ENCODE data around the gene FAM83B.
"Not testable (repeated sequence)": the region's sequence is repeated elsewhere in the genome, so short reads cannot be mapped to it uniquely, and the experiment has no call there.

FAM83B gene

DNA sequence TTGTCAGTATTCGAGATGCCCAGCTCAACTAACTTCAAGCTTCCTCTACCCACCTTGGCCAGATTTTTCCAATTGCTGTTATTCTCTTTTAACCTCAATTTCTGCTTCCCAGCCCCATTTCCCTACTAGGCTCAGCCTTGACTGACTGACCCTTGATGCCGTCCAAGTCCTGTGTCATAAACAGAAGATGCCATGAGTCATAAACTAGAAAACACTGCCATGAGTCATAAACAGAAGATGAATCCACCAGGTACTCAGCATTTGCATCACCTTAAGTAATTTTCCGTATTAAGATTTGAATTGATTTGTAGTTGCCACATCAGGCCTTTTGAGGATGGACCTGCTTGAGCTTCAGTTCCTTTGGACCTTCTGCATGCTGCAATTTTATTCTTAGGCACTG is 123.8 kb downstream of the FAM83B start:
- no peak for DNase-seq (ENCODE audit: low read depth in 3 of 3, low spot score in 1 of 3)

DNA sequence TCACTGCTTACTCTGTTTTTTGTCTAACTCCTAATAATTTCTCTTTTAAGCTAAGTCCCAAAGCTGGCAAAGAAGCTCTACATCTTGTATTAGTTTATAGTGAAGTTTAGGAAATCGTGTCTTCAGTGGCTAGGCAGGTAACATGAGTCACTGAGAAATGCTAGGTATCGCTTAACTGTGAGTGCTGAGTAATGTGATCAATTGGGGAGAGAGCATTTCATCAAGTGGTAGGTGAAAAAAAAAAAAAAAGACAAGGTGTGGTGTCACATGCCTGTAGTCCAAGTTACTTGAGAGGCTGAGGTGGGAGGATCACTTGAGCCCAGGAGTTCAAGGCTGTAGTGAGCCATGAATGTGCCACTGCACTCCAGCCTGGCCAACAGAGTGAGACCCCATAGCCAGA is 125.3 kb downstream of the FAM83B start:
- no peak for DNase-seq (ENCODE audit: low read depth in 3 of 3, low spot score in 1 of 3)

DNA sequence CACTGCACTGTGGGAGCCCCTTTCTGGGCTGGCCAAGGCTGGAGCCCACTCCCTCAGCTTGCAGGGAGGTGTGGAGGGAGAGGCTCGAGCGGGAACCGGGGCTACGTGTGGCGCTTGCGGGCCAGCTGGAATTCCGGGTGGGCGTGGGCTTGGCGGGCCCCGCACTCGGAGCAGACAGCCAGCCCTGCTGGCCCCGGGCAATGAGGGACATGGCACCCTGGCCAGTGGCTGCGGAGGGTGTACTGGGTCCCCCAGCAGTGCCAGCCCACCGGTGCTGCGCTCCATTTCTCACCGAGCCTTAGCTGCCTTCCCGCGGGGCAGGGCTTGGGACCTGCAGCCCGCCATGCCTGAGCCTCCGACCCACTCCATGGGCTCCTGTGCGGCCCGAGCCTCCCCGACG is 132.6 kb downstream of the FAM83B start:
- DNase-seq (ENCODE audit: low read depth in 3 of 3, low spot score in 1 of 3): not testable (repeated sequence)

DNA sequence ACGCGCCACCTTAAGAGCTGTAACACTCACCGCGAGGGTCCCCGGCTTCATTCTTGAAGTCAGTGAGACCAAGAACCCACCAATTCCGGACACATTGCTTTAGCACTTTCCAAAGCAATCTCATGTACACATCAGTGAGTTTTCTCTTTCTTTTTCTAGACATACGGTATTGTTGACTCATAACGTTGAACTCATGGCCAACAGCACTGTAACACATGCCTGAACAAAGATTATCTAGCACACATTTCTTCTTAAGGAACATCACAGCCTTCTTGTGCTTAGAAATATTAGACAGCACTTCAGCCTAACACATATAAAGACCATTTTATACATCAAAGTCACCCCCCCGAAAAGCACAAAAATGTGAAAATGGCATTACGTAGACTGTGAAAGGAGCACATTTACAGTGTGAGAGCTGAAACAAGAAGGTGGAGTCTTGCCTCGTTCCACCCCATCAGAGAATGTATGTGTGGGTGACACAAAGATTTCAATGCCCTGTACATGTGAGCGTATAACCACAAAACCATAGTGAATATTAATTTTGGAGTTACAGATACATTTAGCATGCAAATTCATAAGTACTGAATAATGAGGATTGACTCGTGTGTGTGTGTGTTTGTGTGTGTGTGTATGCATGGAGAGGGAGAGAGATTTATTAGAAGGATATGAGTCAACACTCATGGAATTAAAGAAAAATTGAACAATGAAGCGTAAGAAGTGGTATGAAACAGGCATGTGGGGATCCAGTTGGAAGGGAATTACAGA is 134.1 kb downstream of the FAM83B start:
- no peak for DNase-seq (ENCODE audit: low read depth in 3 of 3, low spot score in 1 of 3)

DNA sequence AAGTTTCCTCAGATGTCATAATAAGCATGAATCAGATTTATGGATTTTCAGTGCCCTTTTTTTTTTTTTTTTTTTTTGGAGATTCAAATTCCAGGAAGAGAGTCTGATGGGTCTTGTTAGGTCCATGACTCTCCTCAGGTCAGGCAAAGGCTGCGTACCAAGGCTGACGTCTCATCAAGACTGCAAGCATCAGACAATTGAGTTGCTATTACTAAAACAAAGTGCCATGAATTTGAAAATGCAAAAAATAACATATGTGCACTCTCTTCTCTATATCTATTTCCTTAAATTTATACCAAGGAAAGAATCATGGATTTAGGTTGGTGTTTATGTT is 134.7 kb downstream of the FAM83B start:
- no peak for DNase-seq (ENCODE audit: low read depth in 3 of 3, low spot score in 1 of 3)

DNA sequence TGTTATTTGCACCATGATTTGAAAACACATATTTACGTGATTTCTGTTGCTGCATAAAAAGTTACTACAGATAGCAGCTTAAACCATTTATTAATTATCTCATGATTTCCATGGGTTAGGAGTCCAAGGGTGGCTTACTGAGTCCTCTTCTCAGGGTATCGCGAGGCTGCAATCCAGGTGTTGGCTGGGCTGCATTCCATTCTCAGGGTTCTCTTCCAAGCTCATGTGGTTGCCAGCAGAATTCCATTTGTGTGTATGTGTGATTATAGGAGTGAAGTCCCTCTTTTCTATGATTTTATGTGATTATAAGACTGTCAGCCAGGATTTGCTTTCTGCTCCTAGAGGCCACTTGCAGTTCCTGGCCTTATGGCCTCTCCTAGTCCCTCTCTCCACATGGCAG is 135.1 kb downstream of the FAM83B start:
- DNase-seq (ENCODE audit: low read depth in 3 of 3, low spot score in 1 of 3): no peak

DNA sequence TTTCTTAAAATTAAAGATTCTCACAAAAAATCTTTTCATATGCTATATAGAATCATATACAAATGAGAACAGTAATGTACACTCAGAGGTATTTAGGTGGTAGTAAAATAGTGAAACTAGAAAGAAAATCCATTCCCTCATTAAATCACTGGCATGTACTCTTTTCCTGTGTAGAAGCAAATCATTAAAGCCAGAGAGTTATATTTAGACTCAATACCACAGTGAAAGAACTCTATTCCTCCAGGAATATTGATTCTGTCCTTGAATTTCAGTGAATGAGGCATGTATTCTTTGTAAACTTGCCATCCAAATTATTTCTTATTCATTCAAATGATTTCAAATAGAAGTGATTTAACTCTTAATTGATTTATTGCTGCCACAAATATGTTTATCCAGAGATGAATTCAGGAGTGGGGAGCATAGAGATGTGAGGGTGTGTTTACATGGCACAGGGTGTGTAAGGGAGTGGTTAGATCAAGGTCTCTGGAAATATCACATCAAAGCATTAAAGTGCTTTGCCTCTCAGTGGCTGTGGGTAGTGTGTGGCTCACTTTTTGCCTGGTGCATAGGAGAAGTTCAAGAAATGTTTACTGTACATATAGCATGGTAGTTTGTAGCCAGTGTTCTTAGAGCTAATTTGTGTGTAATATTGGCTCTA is 141.2 kb downstream of the FAM83B start:
- no peak for DNase-seq (ENCODE audit: low read depth in 3 of 3, low spot score in 1 of 3)

DNA sequence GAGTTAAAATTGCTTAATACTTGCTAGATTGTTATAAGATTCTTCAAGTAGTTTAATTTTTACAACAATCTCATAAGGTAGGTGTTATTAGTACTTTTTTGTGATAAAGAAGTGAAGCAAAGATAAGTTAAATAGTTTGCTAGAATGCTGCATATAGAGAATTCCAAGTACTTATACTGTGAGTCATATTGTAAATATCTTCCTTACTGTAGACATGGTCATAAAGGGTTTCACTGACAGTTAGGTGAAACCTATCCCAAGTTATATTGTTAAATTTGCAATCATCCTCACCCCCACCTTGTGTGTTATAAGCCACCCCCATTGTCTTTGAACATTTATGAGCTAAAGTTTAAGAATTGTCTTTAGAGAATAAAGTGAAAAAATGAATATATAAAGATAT is 142.0 kb downstream of the FAM83B start:
- DNase-seq (ENCODE audit: low read depth in 3 of 3, low spot score in 1 of 3): no peak

DNA sequence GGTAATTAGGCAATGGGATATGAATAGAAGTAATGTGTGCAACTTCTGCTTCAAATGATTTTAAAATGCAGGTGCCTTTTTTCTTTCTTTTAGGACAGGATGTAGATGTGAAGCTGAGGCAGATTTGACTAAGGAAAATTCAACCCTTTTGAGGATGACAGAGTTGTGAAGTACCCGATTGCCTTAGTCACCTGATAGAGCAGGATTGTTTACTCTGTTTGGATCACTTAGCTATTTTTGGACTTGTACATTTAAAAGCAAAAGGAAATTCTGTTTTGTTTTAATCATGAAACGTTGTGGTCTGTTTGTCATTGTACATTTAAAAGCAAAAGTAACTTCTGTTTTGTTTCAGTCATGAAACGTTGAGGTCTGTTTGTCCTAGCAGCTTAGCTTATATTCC is 143.4 kb downstream of the FAM83B start:
- no peak for DNase-seq (ENCODE audit: low read depth in 3 of 3, low spot score in 1 of 3)

Measured in stimulated activated CD4-positive, alpha-beta T cell treated with anti-CD3 and anti-CD28 coated beads, TNF-alpha, amount 100 ng/mL, for 1 hour (primary cell).